K562 (cell line): ENCODE data around the gene UBXN11. TPM values are rescaled to one million over a fixed set of nuclear protein-coding genes. Genes with fewer than 3 reads are reported as not detected.

Experiments
- CCAR2 ChIP-seq: fragments of 200-400 bp; formaldehyde crosslinking; IDR thresholded peaks from 2 replicates; pipeline ENCODE4 v1.6.1; 2017; ENCODE audit warnings: mild to moderate bottlenecking, low read depth, low read length
- ETS2 ChIP-seq: IDR thresholded peaks from 2 replicates; pipeline ENCODE4 v1.6.1; 2016; ENCODE audit warnings: borderline replicate concordance, missing genetic modification characterization, mild to moderate bottlenecking, moderate library complexity, missing compliant biosample characterization; ENCODE audit not compliant: poor library complexity, severe bottlenecking
- GATAD2B ChIP-seq: fragments of 450-650 bp; IDR thresholded peaks from 2 replicates; pipeline ENCODE4 v1.6.1; 2017; ENCODE audit warnings: mild to moderate bottlenecking, borderline replicate concordance
- HDGF ChIP-seq: fragments of 450-650 bp; IDR thresholded peaks from 2 replicates; pipeline ENCODE4 v1.6.1; 2016
- KDM4B ChIP-seq, 2 experiments: fragments of 450-650 bp in 1 of 2; sonication (generic) in 1 of 2; IDR thresholded peaks; 2 replicates each; pipeline ENCODE4 v1.6.1; 2016 to 2017; ENCODE audit warnings: borderline replicate concordance in 2 of 2, antibody characterized with exemption in 1 of 2, low read depth in 1 of 2, mild to moderate bottlenecking in 1 of 2
- KDM5B ChIP-seq: fragments of 200-600 bp; sonication (generic); IDR thresholded peaks from 2 replicates; pipeline ENCODE4 v1.6.1; 2012; ENCODE audit warnings: low read depth, mild to moderate bottlenecking, moderate library complexity, low read length, control low read depth, inconsistent platforms; ENCODE audit not compliant: insufficient replicate concordance
- MCM2 ChIP-seq: fragments of 450-650 bp; IDR thresholded peaks from 2 replicates; pipeline ENCODE4 v1.6.1; 2017; ENCODE audit warnings: low read depth, mild to moderate bottlenecking
- NEUROD1 ChIP-seq: fragments of 150-350 bp; IDR thresholded peaks from 2 replicates; pipeline ENCODE4 v1.6.1; 2014; ENCODE audit warnings: borderline replicate concordance, low read length, low read depth; ENCODE audit not compliant: partially characterized antibody
- PRMT5 ChIP-seq: sonication (generic); formaldehyde crosslinking; IDR thresholded peaks from 2 replicates; pipeline ENCODE4 v1.5.0; 2020; ENCODE audit warnings: missing genetic modification reagents
- SMAD1 ChIP-seq: fragments of 150-350 bp; IDR thresholded peaks from 2 replicates; pipeline ENCODE4 v1.6.1; 2014; ENCODE audit warnings: low read length, low read depth; ENCODE audit not compliant: partially characterized antibody
- SMARCA5 ChIP-seq: fragments of 450-650 bp; IDR thresholded peaks from 2 replicates; pipeline ENCODE4 v1.6.1; 2016
- TARDBP ChIP-seq: fragments of 450-650 bp; IDR thresholded peaks from 2 replicates; pipeline ENCODE4 v1.6.1; 2016
- ZBTB7A ChIP-seq: IDR thresholded peaks from 2 replicates; pipeline ENCODE4 v1.6.1; 2011; ENCODE audit warnings: low read depth, mild to moderate bottlenecking, low read length, moderate library complexity, borderline replicate concordance; ENCODE audit not compliant: control insufficient read depth
- polyA plus RNA-seq, 8 experiments: library from polyadenylated mRNA; depleted of rRNA in 4 of 8; stranded (reverse) in 5 of 8; unstranded in 3 of 8; fragments of >200 nt; fragmentation: Nextera tagmentation in 2 of 8; fragmentation: Illumina TruSeq in 1 of 8; extraction: Ambion mirVana in 2 of 8; extraction: Trizol in 1 of 8; gene quantifications; 2 replicates each; pipeline versions ENCODE4 v1.2.1 to v1.2.3, GENCODE V29; 2011 to 2014; ENCODE audit warnings: inconsistent platforms in 1 of 8, missing spikeins in 1 of 8
- total RNA-seq, 7 experiments: library from RNA; depleted of rRNA in 6 of 7; stranded (reverse); fragments of >200 nt in 6 of 7; fragmentation: Illumina TruSeq in 2 of 7; extraction: Trizol in 2 of 7; gene quantifications; 2 replicates each; pipeline versions ENCODE4 v1.2.1 to v1.2.3, GENCODE V29; 2011 to 2021; ENCODE audit warnings: low replicate concordance in 1 of 7
- TF ChIP-seq, protein P1 (sequence below): sonication (generic); formaldehyde crosslinking; IDR thresholded peaks from 2 replicates; pipeline ENCODE4 v1.8.0; 2022; ENCODE audit warnings: missing genetic modification reagents, mild to moderate bottlenecking, moderate library complexity, borderline replicate concordance
- TF ChIP-seq, protein P2 (sequence below), 2 experiments: IDR thresholded peaks; 2 replicates each; pipeline ENCODE4 v1.6.1; 2012; ENCODE audit warnings: improper control_type of control experiment in 2 of 2, low read depth in 2 of 2, low read length in 2 of 2, borderline replicate concordance in 1 of 2
- TF ChIP-seq, protein P3 (sequence below): fragments of 450-650 bp; formaldehyde crosslinking; IDR thresholded peaks from 2 replicates; pipeline ENCODE4 v1.4.0; 2020; ENCODE audit warnings: mild to moderate bottlenecking, mixed read lengths
- TF ChIP-seq, protein P4 (sequence below): fragments of 450-650 bp; IDR thresholded peaks from 2 replicates; pipeline ENCODE4 v1.6.1; 2016; ENCODE audit warnings: low read depth, mild to moderate bottlenecking, moderate library complexity
- TF ChIP-seq, protein P5 (sequence below): sonication (generic); formaldehyde crosslinking; IDR thresholded peaks from 2 replicates; pipeline ENCODE4 v1.8.0; 2022; ENCODE audit warnings: mild to moderate bottlenecking, missing genetic modification reagents

UBXN11 gene
- total and polyA plus RNA-seq, 9 of the 15 experiments (the other 6 are each of a cell fraction or from before 2014, with no cell fraction given) = 0.48 to 34.3 (median 11.3) TPM

DNA sequence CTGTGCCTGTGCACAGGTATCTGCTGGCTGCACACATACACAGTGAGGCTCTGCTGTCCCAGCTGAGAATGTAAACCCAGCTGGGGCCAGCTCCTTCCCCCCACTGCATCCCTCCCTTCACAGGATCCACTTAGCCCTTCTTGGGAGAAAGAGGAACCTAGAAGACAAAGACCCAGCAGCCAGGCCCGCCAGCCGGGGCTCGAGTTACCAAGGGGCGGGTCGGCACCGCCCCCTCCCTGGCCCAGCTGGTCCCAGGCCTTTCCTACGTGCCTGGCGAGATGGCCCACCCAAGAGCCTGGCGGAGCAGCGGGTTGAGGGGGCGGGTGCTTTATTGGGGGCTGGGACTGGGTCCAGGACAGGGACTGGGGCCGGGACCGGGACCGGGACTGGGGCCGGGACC, 24.5 kb downstream of the UBXN11 start (continued):
- TF ChIP-seq CCAR2 (no peak), TARDBP (0 out of 2 replicates have a peak, but pooled peaks have one; percentile 10), KDM5B (peak; percentile 40), GATAD2B (no peak), SMARCA5 (no peak), PRMT5 (CRISPR knock-in tag) (no peak), ZBTB7A (peak; percentile 56; the same call in 1 of the 2 replicates), MCM2 (no peak), HDGF (no peak), SMAD1 (peak; percentile 36), NEUROD1 (no peak), KDM4B (IDR thresholded peaks at IDR 0.05; ENCODE audit: borderline replicate concordance in 2 of 2, low read depth in 1 of 2) (no peak), ETS2 (no peak)
- TF ChIP-seq, protein P1, sequence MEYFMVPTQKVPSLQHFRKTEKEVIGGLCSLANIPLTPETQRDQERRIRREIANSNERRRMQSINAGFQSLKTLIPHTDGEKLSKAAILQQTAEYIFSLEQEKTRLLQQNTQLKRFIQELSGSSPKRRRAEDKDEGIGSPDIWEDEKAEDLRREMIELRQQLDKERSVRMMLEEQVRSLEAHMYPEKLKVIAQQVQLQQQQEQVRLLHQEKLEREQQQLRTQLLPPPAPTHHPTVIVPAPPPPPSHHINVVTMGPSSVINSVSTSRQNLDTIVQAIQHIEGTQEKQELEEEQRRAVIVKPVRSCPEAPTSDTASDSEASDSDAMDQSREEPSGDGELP (CRISPR knock-in tag) = peak; percentile 91
- TF ChIP-seq, protein P2, sequence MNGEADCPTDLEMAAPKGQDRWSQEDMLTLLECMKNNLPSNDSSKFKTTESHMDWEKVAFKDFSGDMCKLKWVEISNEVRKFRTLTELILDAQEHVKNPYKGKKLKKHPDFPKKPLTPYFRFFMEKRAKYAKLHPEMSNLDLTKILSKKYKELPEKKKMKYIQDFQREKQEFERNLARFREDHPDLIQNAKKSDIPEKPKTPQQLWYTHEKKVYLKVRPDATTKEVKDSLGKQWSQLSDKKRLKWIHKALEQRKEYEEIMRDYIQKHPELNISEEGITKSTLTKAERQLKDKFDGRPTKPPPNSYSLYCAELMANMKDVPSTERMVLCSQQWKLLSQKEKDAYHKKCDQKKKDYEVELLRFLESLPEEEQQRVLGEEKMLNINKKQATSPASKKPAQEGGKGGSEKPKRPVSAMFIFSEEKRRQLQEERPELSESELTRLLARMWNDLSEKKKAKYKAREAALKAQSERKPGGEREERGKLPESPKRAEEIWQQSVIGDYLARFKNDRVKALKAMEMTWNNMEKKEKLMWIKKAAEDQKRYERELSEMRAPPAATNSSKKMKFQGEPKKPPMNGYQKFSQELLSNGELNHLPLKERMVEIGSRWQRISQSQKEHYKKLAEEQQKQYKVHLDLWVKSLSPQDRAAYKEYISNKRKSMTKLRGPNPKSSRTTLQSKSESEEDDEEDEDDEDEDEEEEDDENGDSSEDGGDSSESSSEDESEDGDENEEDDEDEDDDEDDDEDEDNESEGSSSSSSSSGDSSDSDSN (IDR thresholded peaks at IDR 0.05; ENCODE audit: borderline replicate concordance in 1 of 2, low read depth in 2 of 2, low read length in 2 of 2) = 0 out of 4 replicates have a peak, but pooled peaks of 1 of the 2 experiments have one; percentile 54
- TF ChIP-seq, protein P3, sequence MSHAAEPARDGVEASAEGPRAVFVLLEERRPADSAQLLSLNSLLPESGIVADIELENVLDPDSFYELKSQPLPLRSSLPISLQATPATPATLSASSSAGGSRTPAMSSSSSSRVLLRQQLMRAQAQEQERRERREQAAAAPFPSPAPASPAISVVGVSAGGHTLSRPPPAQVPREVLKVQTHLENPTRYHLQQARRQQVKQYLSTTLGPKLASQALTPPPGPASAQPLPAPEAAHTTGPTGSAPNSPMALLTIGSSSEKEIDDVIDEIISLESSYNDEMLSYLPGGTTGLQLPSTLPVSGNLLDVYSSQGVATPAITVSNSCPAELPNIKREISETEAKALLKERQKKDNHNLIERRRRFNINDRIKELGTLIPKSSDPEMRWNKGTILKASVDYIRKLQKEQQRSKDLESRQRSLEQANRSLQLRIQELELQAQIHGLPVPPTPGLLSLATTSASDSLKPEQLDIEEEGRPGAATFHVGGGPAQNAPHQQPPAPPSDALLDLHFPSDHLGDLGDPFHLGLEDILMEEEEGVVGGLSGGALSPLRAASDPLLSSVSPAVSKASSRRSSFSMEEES (CRISPR knock-in tag) = no peak
- TF ChIP-seq, protein P4, sequence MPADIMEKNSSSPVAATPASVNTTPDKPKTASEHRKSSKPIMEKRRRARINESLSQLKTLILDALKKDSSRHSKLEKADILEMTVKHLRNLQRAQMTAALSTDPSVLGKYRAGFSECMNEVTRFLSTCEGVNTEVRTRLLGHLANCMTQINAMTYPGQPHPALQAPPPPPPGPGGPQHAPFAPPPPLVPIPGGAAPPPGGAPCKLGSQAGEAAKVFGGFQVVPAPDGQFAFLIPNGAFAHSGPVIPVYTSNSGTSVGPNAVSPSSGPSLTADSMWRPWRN = no peak
- TF ChIP-seq, protein P5, sequence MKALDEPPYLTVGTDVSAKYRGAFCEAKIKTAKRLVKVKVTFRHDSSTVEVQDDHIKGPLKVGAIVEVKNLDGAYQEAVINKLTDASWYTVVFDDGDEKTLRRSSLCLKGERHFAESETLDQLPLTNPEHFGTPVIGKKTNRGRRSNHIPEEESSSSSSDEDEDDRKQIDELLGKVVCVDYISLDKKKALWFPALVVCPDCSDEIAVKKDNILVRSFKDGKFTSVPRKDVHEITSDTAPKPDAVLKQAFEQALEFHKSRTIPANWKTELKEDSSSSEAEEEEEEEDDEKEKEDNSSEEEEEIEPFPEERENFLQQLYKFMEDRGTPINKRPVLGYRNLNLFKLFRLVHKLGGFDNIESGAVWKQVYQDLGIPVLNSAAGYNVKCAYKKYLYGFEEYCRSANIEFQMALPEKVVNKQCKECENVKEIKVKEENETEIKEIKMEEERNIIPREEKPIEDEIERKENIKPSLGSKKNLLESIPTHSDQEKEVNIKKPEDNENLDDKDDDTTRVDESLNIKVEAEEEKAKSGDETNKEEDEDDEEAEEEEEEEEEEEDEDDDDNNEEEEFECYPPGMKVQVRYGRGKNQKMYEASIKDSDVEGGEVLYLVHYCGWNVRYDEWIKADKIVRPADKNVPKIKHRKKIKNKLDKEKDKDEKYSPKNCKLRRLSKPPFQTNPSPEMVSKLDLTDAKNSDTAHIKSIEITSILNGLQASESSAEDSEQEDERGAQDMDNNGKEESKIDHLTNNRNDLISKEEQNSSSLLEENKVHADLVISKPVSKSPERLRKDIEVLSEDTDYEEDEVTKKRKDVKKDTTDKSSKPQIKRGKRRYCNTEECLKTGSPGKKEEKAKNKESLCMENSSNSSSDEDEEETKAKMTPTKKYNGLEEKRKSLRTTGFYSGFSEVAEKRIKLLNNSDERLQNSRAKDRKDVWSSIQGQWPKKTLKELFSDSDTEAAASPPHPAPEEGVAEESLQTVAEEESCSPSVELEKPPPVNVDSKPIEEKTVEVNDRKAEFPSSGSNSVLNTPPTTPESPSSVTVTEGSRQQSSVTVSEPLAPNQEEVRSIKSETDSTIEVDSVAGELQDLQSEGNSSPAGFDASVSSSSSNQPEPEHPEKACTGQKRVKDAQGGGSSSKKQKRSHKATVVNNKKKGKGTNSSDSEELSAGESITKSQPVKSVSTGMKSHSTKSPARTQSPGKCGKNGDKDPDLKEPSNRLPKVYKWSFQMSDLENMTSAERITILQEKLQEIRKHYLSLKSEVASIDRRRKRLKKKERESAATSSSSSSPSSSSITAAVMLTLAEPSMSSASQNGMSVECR = peak; percentile 38; the same call in 1 of the 2 replicates
